Ishikawa (cell line): ENCODE data around the gene RIBC2.

ENCODE experiments used
- CEBPB ChIP-seq: IDR thresholded peaks from 2 replicates; pipeline ENCODE4 v1.6.1; 2012
- CREB1 ChIP-seq: IDR thresholded peaks from 2 replicates; pipeline ENCODE4 v1.6.1; 2012; ENCODE audit warnings: low read depth
- EGR1 ChIP-seq: IDR thresholded peaks from 2 replicates; pipeline ENCODE4 v1.6.1; 2012
- EP300 ChIP-seq: IDR thresholded peaks from 2 replicates; pipeline ENCODE4 v1.6.1; 2012; ENCODE audit warnings: borderline replicate concordance
- FOXM1 ChIP-seq: IDR thresholded peaks from 2 replicates; pipeline ENCODE4 v1.6.1; 2012; ENCODE audit warnings: low read depth, borderline replicate concordance
- MAX ChIP-seq: IDR thresholded peaks from 2 replicates; pipeline ENCODE4 v1.6.1; 2012
- NFIC ChIP-seq: IDR thresholded peaks from 2 replicates; pipeline ENCODE4 v1.6.1; 2012
- RAD21 ChIP-seq: IDR thresholded peaks from 2 replicates; pipeline ENCODE4 v1.6.1; 2012; ENCODE audit warnings: low read depth
- TAF1 ChIP-seq: IDR thresholded peaks from 2 replicates; pipeline ENCODE4 v1.6.1; 2012; ENCODE audit warnings: low read depth, mild to moderate bottlenecking
- TCF12 ChIP-seq: IDR thresholded peaks from 2 replicates; pipeline ENCODE4 v1.6.1; 2012; ENCODE audit warnings: low read depth
- TEAD4 ChIP-seq: IDR thresholded peaks from 2 replicates; pipeline ENCODE4 v1.6.1; 2012
- YY1 ChIP-seq: IDR thresholded peaks from 2 replicates; pipeline ENCODE4 v1.6.1; 2012; ENCODE audit warnings: low read depth
- ZBTB7A ChIP-seq: IDR thresholded peaks from 2 replicates; pipeline ENCODE4 v1.6.1; 2012; ENCODE audit warnings: low read depth
- TF ChIP-seq, protein P1 (sequence below): IDR thresholded peaks from 2 replicates; pipeline ENCODE4 v1.6.1; 2012; ENCODE audit warnings: low read depth, mild to moderate bottlenecking
- TF ChIP-seq, protein P2 (sequence below): IDR thresholded peaks from 2 replicates; pipeline ENCODE4 v1.6.1; 2012

RIBC2 gene

GRCh38 chr22:45452565-45453379, 39.3 kb downstream of the RIBC2 start:
- TF ChIP-seq TCF12 (no peak), YY1 (no peak), FOXM1 (no peak), ZBTB7A (no peak), EP300 (no peak), TEAD4 (no peak), CEBPB (no peak), CREB1 (no peak), NFIC (no peak), RAD21 (no peak), MAX (no peak), EGR1 (no peak)
- TF ChIP-seq, protein P1, sequence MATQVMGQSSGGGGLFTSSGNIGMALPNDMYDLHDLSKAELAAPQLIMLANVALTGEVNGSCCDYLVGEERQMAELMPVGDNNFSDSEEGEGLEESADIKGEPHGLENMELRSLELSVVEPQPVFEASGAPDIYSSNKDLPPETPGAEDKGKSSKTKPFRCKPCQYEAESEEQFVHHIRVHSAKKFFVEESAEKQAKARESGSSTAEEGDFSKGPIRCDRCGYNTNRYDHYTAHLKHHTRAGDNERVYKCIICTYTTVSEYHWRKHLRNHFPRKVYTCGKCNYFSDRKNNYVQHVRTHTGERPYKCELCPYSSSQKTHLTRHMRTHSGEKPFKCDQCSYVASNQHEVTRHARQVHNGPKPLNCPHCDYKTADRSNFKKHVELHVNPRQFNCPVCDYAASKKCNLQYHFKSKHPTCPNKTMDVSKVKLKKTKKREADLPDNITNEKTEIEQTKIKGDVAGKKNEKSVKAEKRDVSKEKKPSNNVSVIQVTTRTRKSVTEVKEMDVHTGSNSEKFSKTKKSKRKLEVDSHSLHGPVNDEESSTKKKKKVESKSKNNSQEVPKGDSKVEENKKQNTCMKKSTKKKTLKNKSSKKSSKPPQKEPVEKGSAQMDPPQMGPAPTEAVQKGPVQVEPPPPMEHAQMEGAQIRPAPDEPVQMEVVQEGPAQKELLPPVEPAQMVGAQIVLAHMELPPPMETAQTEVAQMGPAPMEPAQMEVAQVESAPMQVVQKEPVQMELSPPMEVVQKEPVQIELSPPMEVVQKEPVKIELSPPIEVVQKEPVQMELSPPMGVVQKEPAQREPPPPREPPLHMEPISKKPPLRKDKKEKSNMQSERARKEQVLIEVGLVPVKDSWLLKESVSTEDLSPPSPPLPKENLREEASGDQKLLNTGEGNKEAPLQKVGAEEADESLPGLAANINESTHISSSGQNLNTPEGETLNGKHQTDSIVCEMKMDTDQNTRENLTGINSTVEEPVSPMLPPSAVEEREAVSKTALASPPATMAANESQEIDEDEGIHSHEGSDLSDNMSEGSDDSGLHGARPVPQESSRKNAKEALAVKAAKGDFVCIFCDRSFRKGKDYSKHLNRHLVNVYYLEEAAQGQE: no peak
- TF ChIP-seq, protein P2, sequence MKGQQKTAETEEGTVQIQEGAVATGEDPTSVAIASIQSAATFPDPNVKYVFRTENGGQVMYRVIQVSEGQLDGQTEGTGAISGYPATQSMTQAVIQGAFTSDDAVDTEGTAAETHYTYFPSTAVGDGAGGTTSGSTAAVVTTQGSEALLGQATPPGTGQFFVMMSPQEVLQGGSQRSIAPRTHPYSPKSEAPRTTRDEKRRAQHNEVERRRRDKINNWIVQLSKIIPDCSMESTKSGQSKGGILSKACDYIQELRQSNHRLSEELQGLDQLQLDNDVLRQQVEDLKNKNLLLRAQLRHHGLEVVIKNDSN: no peak

- TF ChIP-seq EGR1 (no peak), TAF1 (no peak), CEBPB (no peak), MAX (no peak), EP300 (no peak), RAD21 (no peak), FOXM1 (no peak), YY1 (no peak), ZBTB7A (no peak), CREB1 (no peak), NFIC (no peak), TEAD4 (no peak), TCF12 (no peak)
- TF ChIP-seq, protein P1: no peak
- TF ChIP-seq, protein P2: no peak
Observed at GRCh38 chr22:45453764-45454163, 40.3 kb downstream of the RIBC2 start.

DNA sequence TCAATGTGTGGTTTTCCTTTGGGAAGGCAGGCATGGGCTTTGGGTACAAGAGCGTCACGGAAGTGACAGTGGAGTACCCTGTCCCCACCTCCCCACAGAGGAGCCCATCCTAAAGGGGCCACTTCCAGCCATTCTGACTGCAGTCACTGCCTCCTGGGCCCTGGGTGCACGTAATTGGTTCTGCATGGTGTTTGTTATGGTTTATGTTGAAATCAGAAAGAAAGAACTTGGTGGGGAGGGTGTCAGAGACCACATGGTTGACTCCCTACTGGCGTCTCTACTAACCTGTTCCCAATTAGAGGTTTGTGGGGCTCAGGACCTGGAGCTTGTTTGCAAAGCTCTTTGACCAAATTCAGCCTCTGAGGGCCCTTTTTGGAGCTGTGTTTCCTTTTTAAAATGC, 40.8 kb downstream of the RIBC2 start:
- TF ChIP-seq MAX (no peak), FOXM1 (no peak), TCF12 (no peak), EGR1 (no peak), CREB1 (no peak), ZBTB7A (no peak), YY1 (no peak), RAD21 (no peak)
- TF ChIP-seq, protein P1: no peak
- TF ChIP-seq, protein P2: no peak

- no peak for TF ChIP-seq TAF1
Observed at GRCh38 chr22:45455212-45455611, 41.7 kb downstream of the RIBC2 start.
